ENCODE data around the gene ARHGAP42.

GRCh38 chr11:100791860-100792259, 104.8 kb downstream of the ARHGAP42 start:
- TF ChIP-seq CTCF (IDR thresholded peaks at IDR 0.05; ENCODE audit: low read length) (no peak), EZH2 (IDR thresholded peaks at IDR 0.05; ENCODE audit: borderline replicate concordance, low read length) (no peak)

Measured in OCI-LY1 (cell line).